HG02973 (cell line): ENCODE data around the gene CPM.

Experiments used
- ATAC-seq: cut with Tn5 transposase; IDR thresholded peaks from one replicate; pipeline ENCODE4 v1.9.1; 2021; ENCODE audit warnings: moderate library complexity; ENCODE audit not compliant: unreplicated experiment

The CPM gene

GRCh38 chr12:68908076-68908475, 24.9 kb downstream of the CPM start:
- no peak for ATAC-seq

GRCh38 chr12:68905733-68906132, 27.2 kb downstream of the CPM start:
- no peak for ATAC-seq

- ATAC-seq: no peak
Observed at GRCh38 chr12:68904351-68904962, 28.5 kb downstream of the CPM start.

GRCh38 chr12:68903511-68903910, 29.5 kb downstream of the CPM start:
- no peak for ATAC-seq

- ATAC-seq: no peak
Observed at GRCh38 chr12:68901551-68901950, 31.4 kb downstream of the CPM start.

GRCh38 chr12:68901145-68901544, 31.8 kb downstream of the CPM start:
- ATAC-seq: no peak

- ATAC-seq: no peak
Observed at GRCh38 chr12:68900241-68900640, 32.7 kb downstream of the CPM start.

- no peak for ATAC-seq
Observed at GRCh38 chr12:68899251-68899771, 33.7 kb downstream of the CPM start.

- no peak for ATAC-seq
Observed at GRCh38 chr12:68896881-68897540, 36.0 kb downstream of the CPM start.

- no peak for ATAC-seq
Observed at GRCh38 chr12:68894276-68894855, 38.6 kb downstream of the CPM start.

- no peak for ATAC-seq
Observed at GRCh38 chr12:68893741-68894140, 39.2 kb downstream of the CPM start.

- no peak for ATAC-seq
Observed at GRCh38 chr12:68893201-68893600, 39.8 kb downstream of the CPM start.

- no peak for ATAC-seq
Observed at GRCh38 chr12:68891141-68891540, 41.8 kb downstream of the CPM start.

GRCh38 chr12:68890701-68891113, 42.3 kb downstream of the CPM start:
- ATAC-seq: no peak

- ATAC-seq: no peak
Observed at GRCh38 chr12:68888243-68888642, 44.7 kb downstream of the CPM start.

GRCh38 chr12:68887641-68888040, 45.3 kb downstream of the CPM start:
- no peak for ATAC-seq

- ATAC-seq: no peak
Observed at GRCh38 chr12:68886636-68887572, 46.1 kb downstream of the CPM start.

- ATAC-seq: no peak
Observed at GRCh38 chr12:68885381-68885780, 47.6 kb downstream of the CPM start.

- no peak for ATAC-seq
Observed at GRCh38 chr12:68884251-68884650, 48.7 kb downstream of the CPM start.

- ATAC-seq: no peak
Observed at GRCh38 chr12:68883151-68883550, 49.8 kb downstream of the CPM start.
